Panc1 (cell line): Measurements from ENCODE around the gene SLC25A29. TPM values are rescaled to one million over a fixed set of nuclear protein-coding genes. Genes with fewer than 3 reads are reported as not detected.
A peak's percentile ranks its signal among the peaks of the same experiment; 100 is the strongest.

Experiments used
- ATAC-seq: fragments of 200-7000 bp; cut with Tn5 transposase; 2 replicates; pipeline ENCODE4 v1.9.1; 2020; ENCODE audit warnings: mild to moderate bottlenecking, moderate library complexity
- BruUV-seq: library from RNA; stranded (reverse); fragments of 400-500 nt; replicated peaks from 2 replicates; lab custom pipeline; 2021; lab: Mats Ljungman, UMichigan
- CTCF ChIA-PET: fragments of 300-600 bp; sonication (Branson Sonifier 250); formaldehyde crosslinking; loops from one replicate; lab custom pipeline; 2022; ENCODE audit warnings: antibody characterized with exemption; lab: Charles Lee
- POLR2A ChIA-PET: fragments of 300-600 bp; sonication (Branson Sonifier 250); formaldehyde crosslinking; loops from one replicate; lab custom pipeline; 2022; ENCODE audit warnings: antibody characterized with exemption; lab: Charles Lee
- DNase-seq: peaks from one replicate; pipeline ENCODE4 v3.0.0-alpha.2; 2010; ENCODE audit warnings: low read depth, low spot score
- H3K27ac ChIP-seq: 2 replicates; pipeline ENCODE4 v1.5.1; 2011; ENCODE audit warnings: mild to moderate bottlenecking, low read length, inconsistent platforms
- H3K27me3 ChIP-seq: fragments of 200-500 bp; sonication (Bioruptor generic); 2 replicates; pipeline ENCODE4 v1.6.0; 2014; ENCODE audit warnings: low read length, inconsistent platforms; ENCODE audit not compliant: control insufficient read depth, insufficient read depth
- H3K36me3 ChIP-seq: fragments of 200-500 bp; sonication (Bioruptor generic); 2 replicates; pipeline ENCODE4 v1.5.1; 2014; ENCODE audit warnings: inconsistent platforms, mild to moderate bottlenecking, low read length, moderate library complexity; ENCODE audit not compliant: control insufficient read depth, insufficient read depth
- H3K4me1 ChIP-seq: 2 replicates; pipeline ENCODE4 v1.5.1; 2011; ENCODE audit warnings: inconsistent platforms, mild to moderate bottlenecking, low read length, moderate library complexity; ENCODE audit not compliant: control insufficient read depth, insufficient read depth
- H3K4me3 ChIP-seq, 2 experiments: 2 replicates each; pipeline ENCODE4 v1.5.1; 2011 to 2012; ENCODE audit warnings: low read depth in 2 of 2, low read length in 2 of 2, mild to moderate bottlenecking in 2 of 2, inconsistent platforms in 1 of 2, moderate library complexity in 1 of 2
- H3K9me3 ChIP-seq: fragments of 200-500 bp; sonication (Bioruptor generic); 2 replicates; pipeline ENCODE4 v1.5.1; 2014; ENCODE audit warnings: low read depth, mild to moderate bottlenecking, inconsistent platforms, low read length, moderate library complexity; ENCODE audit not compliant: control insufficient read depth, insufficient read depth
- POLR2AphosphoS5 ChIP-seq: IDR thresholded peaks from 2 replicates; pipeline ENCODE4 v1.6.1; 2012; ENCODE audit warnings: mild to moderate bottlenecking, low read depth, low read length, moderate library complexity
- SIN3A ChIP-seq: IDR thresholded peaks from 2 replicates; pipeline ENCODE4 v1.6.1; 2012; ENCODE audit warnings: low read depth, mild to moderate bottlenecking, low read length, moderate library complexity, borderline replicate concordance; ENCODE audit not compliant: insufficient read depth
- TCF7L2 ChIP-seq: IDR thresholded peaks from 2 replicates; pipeline ENCODE4 v1.6.1; 2011; ENCODE audit warnings: mild to moderate bottlenecking, low read depth, low read length, inconsistent platforms
- in situ Hi-C: cut with HindIII; loops from 2 replicates; pipeline ENCODE4 v1.10.0; 2016; ENCODE audit warnings: low sequenced_read_pairs, low pct_unique_long_range_greater_than_20kb
- intact Hi-C: fragments of 100-400 bp; cut with micrococcal nuclease; formaldehyde crosslinking; loops from one replicate; pipeline ENCODE4 v1.10.0; 2022; ENCODE audit not compliant: unreplicated experiment
- total RNA-seq: library from RNA; stranded (reverse); gene quantifications from one replicate; pipeline ENCODE4 v1.2.1, GENCODE V29; 2021; ENCODE audit not compliant: unreplicated experiment
- TF ChIP-seq, protein P1 (sequence below): fragments of 450-650 bp; IDR thresholded peaks from 2 replicates; pipeline ENCODE4 v1.5.1; 2017; ENCODE audit warnings: mild to moderate bottlenecking
- TF ChIP-seq, protein P2 (sequence below), 2 experiments: IDR thresholded peaks; 2 replicates each; pipeline ENCODE4 v1.6.1; 2011 to 2012; ENCODE audit warnings: low read depth in 2 of 2, control low read depth in 1 of 2, low read length in 1 of 2, mild to moderate bottlenecking in 1 of 2, moderate library complexity in 1 of 2; ENCODE audit not compliant: insufficient read depth in 1 of 2

The SLC25A29 gene
- total RNA-seq, 1 experiment from 2014 or later: 33.6 TPM

DNA sequence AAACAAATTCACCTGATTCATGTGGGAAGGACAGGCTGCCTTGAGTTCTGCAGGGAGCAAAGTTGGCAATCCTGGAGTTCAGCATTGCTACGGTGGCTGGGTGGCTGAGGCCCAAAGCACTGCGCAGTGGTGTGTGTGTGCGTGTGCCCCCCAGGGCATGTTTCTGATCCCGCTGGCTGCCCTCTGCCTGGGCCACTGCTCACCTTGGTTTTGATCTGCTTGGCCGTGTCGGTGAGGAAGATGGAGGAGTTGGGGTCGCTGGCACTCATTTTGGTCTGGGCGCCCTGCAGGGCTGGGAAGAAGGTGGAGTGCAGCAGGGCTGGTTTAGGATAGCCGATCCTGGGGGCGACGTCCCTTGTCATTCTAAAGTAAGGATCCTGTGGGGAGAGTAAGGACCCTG, 36.0 kb upstream of the SLC25A29 start:
- Histone ChIP-seq H3K27ac (no peak overlapping the region), H3K4me1 (peaks cover 5% of the 10 kb centered on the region; the same call in 1 of the 2 replicates), H3K4me3 (no peak overlapping the region), H3K36me3 (no peaks in the 10 kb centered on the region), H3K27me3 (no peaks in the 10 kb centered on the region), H3K9me3 (no peaks in the 10 kb centered on the region)
- intact Hi-C loops: no loop called here
- in situ Hi-C loops: no loop called here
- ChIA-PET POLR2A (no interaction called here), CTCF (no interaction called here)
- ATAC-seq (no peak), DNase-seq (no peak)
- no TSS peak for BruUV-seq
- TF ChIP-seq TCF7L2: no peak

GRCh38 chr14:100341301-100342031, 35.2 kb upstream of the SLC25A29 start:
- in situ Hi-C loops: no loop called here
- POLR2A ChIA-PET: no interaction called here

More at GRCh38 chr14:100341301-100342031, 35.2 kb upstream of the SLC25A29 start:
- H3K27me3 ChIP-seq: no peaks in the 10 kb centered on the region
- no peaks in the 10 kb centered on the region for H3K36me3 ChIP-seq
- H3K4me3 ChIP-seq: no peak overlapping the region
- CTCF ChIA-PET: interaction anchor here (0.5 kb wide), 1 partner anchor 948 kb away, joined by 3 read pairs; no protein-coding TSS in a partner anchor
- H3K27ac ChIP-seq: no peak overlapping the region
- peak; percentile 80 for ATAC-seq
- TF ChIP-seq SIN3A: no peak
- TF ChIP-seq POLR2AphosphoS5: no peak
- TF ChIP-seq, protein P1, sequence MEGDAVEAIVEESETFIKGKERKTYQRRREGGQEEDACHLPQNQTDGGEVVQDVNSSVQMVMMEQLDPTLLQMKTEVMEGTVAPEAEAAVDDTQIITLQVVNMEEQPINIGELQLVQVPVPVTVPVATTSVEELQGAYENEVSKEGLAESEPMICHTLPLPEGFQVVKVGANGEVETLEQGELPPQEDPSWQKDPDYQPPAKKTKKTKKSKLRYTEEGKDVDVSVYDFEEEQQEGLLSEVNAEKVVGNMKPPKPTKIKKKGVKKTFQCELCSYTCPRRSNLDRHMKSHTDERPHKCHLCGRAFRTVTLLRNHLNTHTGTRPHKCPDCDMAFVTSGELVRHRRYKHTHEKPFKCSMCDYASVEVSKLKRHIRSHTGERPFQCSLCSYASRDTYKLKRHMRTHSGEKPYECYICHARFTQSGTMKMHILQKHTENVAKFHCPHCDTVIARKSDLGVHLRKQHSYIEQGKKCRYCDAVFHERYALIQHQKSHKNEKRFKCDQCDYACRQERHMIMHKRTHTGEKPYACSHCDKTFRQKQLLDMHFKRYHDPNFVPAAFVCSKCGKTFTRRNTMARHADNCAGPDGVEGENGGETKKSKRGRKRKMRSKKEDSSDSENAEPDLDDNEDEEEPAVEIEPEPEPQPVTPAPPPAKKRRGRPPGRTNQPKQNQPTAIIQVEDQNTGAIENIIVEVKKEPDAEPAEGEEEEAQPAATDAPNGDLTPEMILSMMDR: no peak
- TF ChIP-seq TCF7L2: no peak
- TF ChIP-seq, protein P2, sequence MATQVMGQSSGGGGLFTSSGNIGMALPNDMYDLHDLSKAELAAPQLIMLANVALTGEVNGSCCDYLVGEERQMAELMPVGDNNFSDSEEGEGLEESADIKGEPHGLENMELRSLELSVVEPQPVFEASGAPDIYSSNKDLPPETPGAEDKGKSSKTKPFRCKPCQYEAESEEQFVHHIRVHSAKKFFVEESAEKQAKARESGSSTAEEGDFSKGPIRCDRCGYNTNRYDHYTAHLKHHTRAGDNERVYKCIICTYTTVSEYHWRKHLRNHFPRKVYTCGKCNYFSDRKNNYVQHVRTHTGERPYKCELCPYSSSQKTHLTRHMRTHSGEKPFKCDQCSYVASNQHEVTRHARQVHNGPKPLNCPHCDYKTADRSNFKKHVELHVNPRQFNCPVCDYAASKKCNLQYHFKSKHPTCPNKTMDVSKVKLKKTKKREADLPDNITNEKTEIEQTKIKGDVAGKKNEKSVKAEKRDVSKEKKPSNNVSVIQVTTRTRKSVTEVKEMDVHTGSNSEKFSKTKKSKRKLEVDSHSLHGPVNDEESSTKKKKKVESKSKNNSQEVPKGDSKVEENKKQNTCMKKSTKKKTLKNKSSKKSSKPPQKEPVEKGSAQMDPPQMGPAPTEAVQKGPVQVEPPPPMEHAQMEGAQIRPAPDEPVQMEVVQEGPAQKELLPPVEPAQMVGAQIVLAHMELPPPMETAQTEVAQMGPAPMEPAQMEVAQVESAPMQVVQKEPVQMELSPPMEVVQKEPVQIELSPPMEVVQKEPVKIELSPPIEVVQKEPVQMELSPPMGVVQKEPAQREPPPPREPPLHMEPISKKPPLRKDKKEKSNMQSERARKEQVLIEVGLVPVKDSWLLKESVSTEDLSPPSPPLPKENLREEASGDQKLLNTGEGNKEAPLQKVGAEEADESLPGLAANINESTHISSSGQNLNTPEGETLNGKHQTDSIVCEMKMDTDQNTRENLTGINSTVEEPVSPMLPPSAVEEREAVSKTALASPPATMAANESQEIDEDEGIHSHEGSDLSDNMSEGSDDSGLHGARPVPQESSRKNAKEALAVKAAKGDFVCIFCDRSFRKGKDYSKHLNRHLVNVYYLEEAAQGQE (IDR thresholded peaks at IDR 0.05; ENCODE audit: insufficient read depth in 1 of 2, low read depth in 2 of 2, low read length in 1 of 2): no peak
- no peak for DNase-seq
- intact Hi-C loops: no loop called here
- no TSS peak for BruUV-seq
- peaks cover 5% of the 10 kb centered on the region; the same call in 1 of the 2 replicates for H3K4me1 ChIP-seq
- no peaks in the 10 kb centered on the region for H3K9me3 ChIP-seq
